ENCODE measurements around the gene PITPNB.

Gene PITPNB

DNA sequence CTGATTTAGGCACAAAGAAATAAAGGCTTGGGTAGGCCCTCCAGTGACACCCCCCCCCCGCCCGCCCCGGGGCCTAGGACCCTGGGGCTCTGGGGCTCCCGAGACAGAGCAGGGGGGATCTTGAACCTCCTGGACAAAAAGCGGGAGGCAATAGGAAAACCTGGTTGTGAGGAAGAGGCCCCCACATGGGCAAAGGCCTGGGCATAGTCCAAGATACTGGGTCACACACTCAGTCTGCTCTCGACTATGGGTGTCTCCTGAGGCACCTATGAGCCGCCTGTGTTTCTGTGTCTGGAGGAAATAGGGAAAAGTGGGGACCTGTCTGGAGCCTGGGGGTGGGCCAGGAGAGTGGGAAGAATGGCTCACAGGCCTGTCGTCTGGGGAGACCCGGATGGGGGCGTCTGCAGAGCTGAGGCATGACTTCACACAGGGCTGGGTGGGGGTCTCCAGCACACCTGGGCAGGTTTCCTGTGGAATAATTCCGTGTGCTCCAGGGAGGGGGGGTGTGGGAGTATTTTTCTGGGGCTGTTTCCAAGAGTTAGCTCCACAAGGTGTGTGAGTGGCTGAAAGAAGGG is 115.1 kb downstream of the PITPNB start:
- no peak for DNase-seq (ENCODE audit: low read depth, low spot score)

DNA sequence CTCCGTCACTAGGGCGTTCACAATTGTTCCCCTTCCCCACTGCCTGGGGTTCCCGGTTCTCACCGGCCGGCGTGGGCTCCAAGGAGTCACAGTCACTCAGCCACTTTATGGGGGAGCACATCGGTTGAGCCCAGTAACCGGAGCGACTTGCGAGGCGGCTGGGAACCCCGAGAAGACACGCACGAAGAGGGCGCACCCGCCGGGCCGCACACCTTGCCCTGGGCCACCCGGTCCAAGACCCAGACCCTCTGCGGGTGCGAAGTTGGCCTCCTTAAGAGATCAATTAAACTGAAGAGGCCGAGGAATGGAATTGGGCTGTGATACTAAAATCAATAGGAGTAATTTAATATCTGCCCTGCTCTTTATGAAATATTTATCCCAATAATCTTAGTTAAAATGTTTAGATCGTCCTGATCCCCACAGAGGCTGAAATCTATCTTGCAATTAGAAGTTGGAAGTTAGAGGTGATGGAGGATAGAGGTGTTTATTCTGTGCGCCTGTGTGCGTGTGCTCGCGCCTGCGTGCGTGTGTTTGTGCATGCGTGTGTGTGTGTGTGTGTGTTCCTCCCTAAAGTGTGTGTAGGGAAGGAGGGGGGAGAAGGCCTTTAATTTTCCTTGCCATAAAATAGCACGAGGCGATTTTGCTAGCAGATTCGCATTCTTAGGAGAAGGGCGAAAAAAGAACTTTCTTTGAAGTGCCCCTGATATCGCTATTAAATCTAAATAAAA is 116.5 kb downstream of the PITPNB start:
- DNase-seq (ENCODE audit: low read depth, low spot score): no peak

Measured in iPS DF 19.7 (cell line).